Testis (tissue), 3 donors: ENCODE results near the gene ERI3. TPM values are rescaled to one million over a fixed set of nuclear protein-coding genes. Genes with fewer than 3 reads are reported as not detected.
A peak's percentile ranks its signal among the peaks of the same experiment; 100 is the strongest.

Source experiments
- DNase-seq: peaks from one replicate; pipeline ENCODE4 v3.0.0-alpha.2; 2019
- H3K27ac ChIP-seq, 2 donors: fragments of 200-600 bp; sonication (generic); one replicate each; pipeline ENCODE4 v1.5.1; 2019
- H3K27me3 ChIP-seq: fragments of 200-600 bp; sonication (generic); one replicate; pipeline ENCODE4 v1.5.1; 2019
- H3K36me3 ChIP-seq: fragments of 200-600 bp; sonication (generic); one replicate; pipeline ENCODE4 v1.5.1; 2017; ENCODE audit warnings: low read depth; ENCODE audit errors: missing control alignments
- H3K4me1 ChIP-seq: fragments of 200-600 bp; sonication (generic); one replicate; pipeline ENCODE4 v1.5.1; 2019
- H3K4me3 ChIP-seq, 2 donors: fragments of 200-600 bp; sonication (generic); one replicate each; pipeline ENCODE4 v1.5.1; 2017 to 2019
- H3K9me3 ChIP-seq: fragments of 200-600 bp; sonication (generic); one replicate; pipeline ENCODE4 v1.5.1; 2017
- POLR2A ChIP-seq: fragments of 450-650 bp; IDR thresholded peaks from one replicate; pipeline ENCODE4 v1.6.1; 2017; ENCODE audit warnings: antibody characterized with exemption, mild to moderate bottlenecking, moderate library complexity
- WGBS, 2 donors: methylation state at CpG; one replicate each; pipeline ENCODE4 v1.1.5; 2018; 5-methylcytosine and 5-hydroxymethylcytosine counted together
- intact Hi-C: fragments of 100-400 bp; cut with DNase I; formaldehyde crosslinking; loops from one replicate; pipeline ENCODE4 v1.15.1; 2023; ENCODE audit warnings: low total_unique reads
- polyA plus RNA-seq: library from polyadenylated mRNA; stranded (reverse); fragments of 350-450 nt; fragmentation: Illumina TruSeq; extraction: RNeasy Lipid Tissue Mini Kit (QIAGEN cat#74804); gene quantifications from one replicate; pipeline ENCODE4 v1.2.3, GENCODE V29; 2014; ENCODE audit warnings: low read depth, low replicate concordance; ENCODE audit not compliant: insufficient read depth
- total RNA-seq, 2 donors: library from RNA; depleted of rRNA; stranded (reverse); fragments of >200 nt; gene quantifications; one replicate each; pipeline ENCODE4 v1.2.3, GENCODE V29; 2016
- TF ChIP-seq, protein P1 (sequence below), 3 experiments: fragments of 450-650 bp in 2 of 3; fragments of 200-600 bp in 1 of 3; sonication (generic) in 1 of 3; IDR thresholded peaks; one replicate each; pipeline ENCODE4 v1.5.1; 2016 to 2019; ENCODE audit warnings: antibody characterized with exemption in 3 of 3, mild to moderate bottlenecking in 2 of 3, moderate library complexity in 1 of 3

ERI3 gene
- total and polyA plus RNA-seq, 3 donors from 2014 or later: 104 to 140 (median 109) TPM

DNA sequence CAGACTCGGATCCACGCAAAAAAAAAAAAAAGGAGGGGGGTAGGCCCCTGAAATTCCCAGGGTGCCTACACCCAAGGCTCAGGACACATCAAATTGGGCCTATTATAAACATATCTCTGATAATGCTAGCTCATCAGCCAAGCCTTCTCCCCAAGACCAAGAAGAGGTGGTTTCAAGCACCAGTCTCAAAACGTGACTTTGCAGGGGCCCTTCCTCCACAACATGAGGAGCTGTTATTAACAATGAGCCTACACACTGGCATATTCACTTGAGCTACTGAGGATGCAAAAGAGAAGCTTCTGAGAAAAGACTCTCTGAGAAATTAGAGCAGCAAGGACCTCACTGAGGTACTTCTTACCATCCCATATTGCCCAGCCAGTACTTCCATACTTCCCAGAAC lies 32.7 kb downstream of the ERI3 start:
- Histone ChIP-seq H3K27me3 (no peaks in the 10 kb centered on the region), H3K9me3 (no peaks in the 10 kb centered on the region), H3K36me3 (no peaks in the 10 kb centered on the region), H3K27ac (no peak overlapping the region), H3K4me1 (no peaks in the 10 kb centered on the region), H3K4me3 (no peak overlapping the region)
- no peak for TF ChIP-seq POLR2A
- TF ChIP-seq, protein P1, sequence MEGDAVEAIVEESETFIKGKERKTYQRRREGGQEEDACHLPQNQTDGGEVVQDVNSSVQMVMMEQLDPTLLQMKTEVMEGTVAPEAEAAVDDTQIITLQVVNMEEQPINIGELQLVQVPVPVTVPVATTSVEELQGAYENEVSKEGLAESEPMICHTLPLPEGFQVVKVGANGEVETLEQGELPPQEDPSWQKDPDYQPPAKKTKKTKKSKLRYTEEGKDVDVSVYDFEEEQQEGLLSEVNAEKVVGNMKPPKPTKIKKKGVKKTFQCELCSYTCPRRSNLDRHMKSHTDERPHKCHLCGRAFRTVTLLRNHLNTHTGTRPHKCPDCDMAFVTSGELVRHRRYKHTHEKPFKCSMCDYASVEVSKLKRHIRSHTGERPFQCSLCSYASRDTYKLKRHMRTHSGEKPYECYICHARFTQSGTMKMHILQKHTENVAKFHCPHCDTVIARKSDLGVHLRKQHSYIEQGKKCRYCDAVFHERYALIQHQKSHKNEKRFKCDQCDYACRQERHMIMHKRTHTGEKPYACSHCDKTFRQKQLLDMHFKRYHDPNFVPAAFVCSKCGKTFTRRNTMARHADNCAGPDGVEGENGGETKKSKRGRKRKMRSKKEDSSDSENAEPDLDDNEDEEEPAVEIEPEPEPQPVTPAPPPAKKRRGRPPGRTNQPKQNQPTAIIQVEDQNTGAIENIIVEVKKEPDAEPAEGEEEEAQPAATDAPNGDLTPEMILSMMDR (IDR thresholded peaks at IDR 0.05): no peak
- DNase-seq: no peak
- intact Hi-C loops: no loop called here
- WGBS, 2 donors: 90 to 92% methylated on average over 3 of the region's 3 CpGs

DNA sequence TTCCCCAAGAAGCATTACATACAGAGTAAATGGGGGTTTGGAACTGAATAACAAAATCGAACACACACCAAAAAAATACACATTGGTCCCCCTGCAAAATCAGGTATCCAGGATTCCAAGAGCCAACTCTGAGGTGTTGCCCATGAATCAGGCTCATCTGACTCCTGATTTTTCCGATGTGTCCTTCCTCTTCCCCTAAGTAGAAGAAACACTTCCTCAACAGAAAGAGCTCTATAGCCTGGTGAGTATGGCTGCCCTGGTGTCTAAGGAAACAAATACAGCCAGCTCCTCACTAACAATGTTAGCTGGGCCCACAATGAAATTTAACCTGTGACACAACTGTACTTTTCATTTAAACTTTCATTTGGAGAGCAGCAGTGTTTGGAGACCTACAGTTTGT lies 33.6 kb downstream of the ERI3 start:
- H3K27ac ChIP-seq: no peak overlapping the region
- H3K27me3 ChIP-seq: no peaks in the 10 kb centered on the region
- no peaks in the 10 kb centered on the region for H3K36me3 ChIP-seq
- no peak overlapping the region for H3K4me3 ChIP-seq
- no peak for DNase-seq
- no peaks in the 10 kb centered on the region for H3K4me1 ChIP-seq
- intact Hi-C loops: no loop called here
- TF ChIP-seq, protein P1 (IDR thresholded peaks at IDR 0.05): no peak
- no peak for TF ChIP-seq POLR2A
- H3K9me3 ChIP-seq: no peaks in the 10 kb centered on the region
- 87 to 93% methylated on average over 2 of the region's 2 CpGs for WGBS, 2 donors

DNA sequence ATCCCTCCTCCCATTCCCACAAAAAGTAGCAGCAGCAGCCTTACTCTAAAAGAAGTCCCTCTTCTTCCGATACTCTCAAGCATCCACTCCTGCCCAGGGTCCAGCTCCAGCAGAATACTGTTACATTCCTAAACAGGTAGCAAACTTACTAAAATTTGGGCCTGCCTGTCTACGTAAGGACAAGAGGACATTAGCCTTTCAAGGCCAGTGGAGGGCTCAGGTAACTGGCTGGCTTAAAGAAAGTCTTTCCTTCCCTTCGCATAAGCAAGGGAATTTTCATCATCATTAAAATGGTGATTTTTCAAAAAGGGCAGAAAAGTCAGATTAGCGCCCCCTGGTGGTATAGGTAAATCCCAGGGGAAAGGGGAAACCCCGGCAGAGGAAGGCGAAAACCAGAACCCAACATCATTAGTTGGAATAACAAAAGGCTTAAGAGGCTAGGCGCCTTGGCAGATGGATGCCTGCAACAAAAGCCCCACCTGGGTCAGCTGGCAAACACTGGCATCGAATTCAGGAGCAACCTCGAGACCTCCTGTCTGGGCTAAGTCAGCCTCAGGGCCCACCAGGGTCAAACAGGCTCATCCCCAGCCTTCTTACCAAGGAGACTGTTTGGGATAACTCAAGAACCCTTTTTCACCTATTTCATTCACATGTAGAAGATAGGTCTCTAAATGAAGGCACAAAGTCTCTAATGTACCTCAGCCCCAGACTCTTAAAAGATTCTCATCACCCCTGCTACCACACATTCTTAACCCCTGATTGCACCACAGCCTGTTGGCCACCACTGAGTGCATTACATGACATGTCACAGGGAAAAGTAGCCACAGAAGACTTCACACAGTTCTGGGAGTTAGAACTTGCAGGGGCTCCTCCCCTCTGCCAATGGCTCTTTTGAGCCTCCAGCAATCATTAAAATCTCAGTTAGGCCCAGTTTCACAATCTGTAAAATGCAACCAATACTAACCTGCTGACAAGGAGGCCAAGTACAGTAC lies 36.7 kb downstream of the ERI3 start:
- intact Hi-C loops: no loop called here
- Histone ChIP-seq H3K27ac (no peak overlapping the region), H3K4me3 (no peak overlapping the region), H3K9me3 (no peaks in the 10 kb centered on the region), H3K36me3 (no peaks in the 10 kb centered on the region), H3K4me1 (no peaks in the 10 kb centered on the region), H3K27me3 (no peaks in the 10 kb centered on the region)
- DNase-seq: peak; percentile 28
- 65% methylated on average over 9 of the region's 9 CpGs for WGBS, 2 donors
- TF ChIP-seq, protein P1 (IDR thresholded peaks at IDR 0.05): peak; percentile 52 to 95 (median 63)
- no peak for TF ChIP-seq POLR2A

DNA sequence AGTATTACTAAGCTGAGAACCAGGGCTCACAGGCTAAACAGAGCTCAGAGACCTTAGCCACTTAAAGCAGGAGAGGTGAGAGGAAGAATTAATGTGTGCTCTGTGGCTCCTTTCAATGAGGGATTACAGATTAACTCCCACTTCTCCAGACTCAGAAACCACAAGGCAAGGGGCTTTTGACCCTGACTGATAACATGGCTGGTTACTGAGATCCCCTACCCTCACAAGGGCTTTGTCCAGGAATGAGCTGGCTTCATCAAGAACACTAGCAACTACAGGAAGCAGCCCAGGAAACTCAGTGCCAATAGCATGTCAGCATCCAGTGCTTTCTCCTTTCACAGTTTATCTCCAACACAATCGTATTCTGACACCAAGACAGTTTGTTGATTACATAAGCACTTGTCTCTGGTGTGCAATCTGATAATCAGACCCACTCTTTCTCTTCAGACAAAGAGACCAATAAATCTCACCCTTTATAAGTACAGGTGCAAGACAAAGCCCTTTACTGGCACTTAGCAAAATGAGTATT lies 38.8 kb downstream of the ERI3 start:
- Histone ChIP-seq H3K4me3 (no peak overlapping the region), H3K27me3 (no peaks in the 10 kb centered on the region), H3K27ac (no peak overlapping the region), H3K9me3 (no peaks in the 10 kb centered on the region), H3K4me1 (no peaks in the 10 kb centered on the region), H3K36me3 (no peaks in the 10 kb centered on the region)
- intact Hi-C loops: no loop called here
- DNase-seq: no peak
- TF ChIP-seq, protein P1 (IDR thresholded peaks at IDR 0.05): no peak
- no peak for TF ChIP-seq POLR2A
- WGBS, 2 donors: 52 to 60% methylated on average over 1 of the region's 1 CpG
